DOHH2 (cell line): ENCODE data around the gene DISP1.
A peak's percentile ranks its signal among the peaks of the same experiment; 100 is the strongest.

Source experiments
- H3F3A ChIP-seq: fragments of 200-600 bp; sonication (generic), shearing (Covaris generic); 2 replicates; pipeline ENCODE4 v1.6.0; 2016; ENCODE audit warnings: antibody characterized with exemption, mild to moderate bottlenecking; ENCODE audit not compliant: control insufficient read depth, insufficient read depth
- H3K27ac ChIP-seq: fragments of 200-600 bp; sonication (generic); 2 replicates; pipeline ENCODE4 v1.5.1; 2014; ENCODE audit warnings: low read depth, mild to moderate bottlenecking, low read length, moderate library complexity
- H3K27me3 ChIP-seq: fragments of 200-600 bp; sonication (generic); 2 replicates; pipeline ENCODE4 v1.6.1; 2014; ENCODE audit warnings: mild to moderate bottlenecking, low read length, mixed read lengths; ENCODE audit not compliant: control insufficient read depth
- H3K36me3 ChIP-seq: fragments of 200-600 bp; sonication (generic); 2 replicates; pipeline ENCODE4 v1.6.1; 2014; ENCODE audit warnings: mild to moderate bottlenecking, low read length, moderate library complexity, mixed read lengths; ENCODE audit not compliant: control insufficient read depth
- H3K4me1 ChIP-seq: fragments of 200-600 bp; sonication (generic); 2 replicates; pipeline ENCODE4 v1.6.1; 2014; ENCODE audit warnings: mild to moderate bottlenecking, low read length, mixed read lengths; ENCODE audit not compliant: control insufficient read depth
- H3K4me2 ChIP-seq: fragments of 200-600 bp; sonication (generic); 2 replicates; pipeline ENCODE4 v1.6.0; 2014; ENCODE audit warnings: mild to moderate bottlenecking, low read length, moderate library complexity
- H3K4me3 ChIP-seq: fragments of 200-600 bp; sonication (generic); 2 replicates; pipeline ENCODE4 v1.5.1; 2014; ENCODE audit warnings: mild to moderate bottlenecking, low read length, mixed read lengths
- H3K79me2 ChIP-seq: fragments of 200-600 bp; sonication (generic); 2 replicates; pipeline ENCODE4 v1.6.1; 2014; ENCODE audit warnings: mild to moderate bottlenecking, low read length, mixed read lengths; ENCODE audit not compliant: control insufficient read depth
- H3K9me2 ChIP-seq: fragments of 200-600 bp; sonication (generic); replicated peaks from 2 replicates; pipeline ENCODE4 v1.6.1; 2014; ENCODE audit warnings: mild to moderate bottlenecking, low read length, mixed read lengths; ENCODE audit not compliant: control insufficient read depth
- H3K9me3 ChIP-seq: fragments of 200-600 bp; sonication (generic); 2 replicates; pipeline ENCODE4 v1.6.1; 2014; ENCODE audit warnings: antibody characterized with exemption, low read length, mixed read lengths; ENCODE audit not compliant: control insufficient read depth, insufficient read depth
- H4K20me1 ChIP-seq: fragments of 200-600 bp; sonication (generic); 2 replicates; pipeline ENCODE4 v1.6.0; 2014; ENCODE audit warnings: low read depth, mild to moderate bottlenecking, antibody characterized with exemption, low read length, moderate library complexity; ENCODE audit not compliant: control insufficient read depth, insufficient read depth
- EZH2phosphoT487 ChIP-seq: fragments of 200-600 bp; sonication (generic); IDR thresholded peaks from 2 replicates; pipeline ENCODE4 v1.6.1; 2017; ENCODE audit warnings: borderline replicate concordance, mild to moderate bottlenecking, antibody characterized with exemption, low read length, moderate library complexity, mixed read lengths
- TF ChIP-seq, protein P1 (sequence below): fragments of 200-600 bp; sonication (generic); IDR thresholded peaks from one replicate; pipeline ENCODE4 v1.5.1; 2014; ENCODE audit warnings: antibody characterized with exemption, mild to moderate bottlenecking, low read depth, low read length; ENCODE audit not compliant: poor library complexity, severe bottlenecking

The DISP1 gene

DNA sequence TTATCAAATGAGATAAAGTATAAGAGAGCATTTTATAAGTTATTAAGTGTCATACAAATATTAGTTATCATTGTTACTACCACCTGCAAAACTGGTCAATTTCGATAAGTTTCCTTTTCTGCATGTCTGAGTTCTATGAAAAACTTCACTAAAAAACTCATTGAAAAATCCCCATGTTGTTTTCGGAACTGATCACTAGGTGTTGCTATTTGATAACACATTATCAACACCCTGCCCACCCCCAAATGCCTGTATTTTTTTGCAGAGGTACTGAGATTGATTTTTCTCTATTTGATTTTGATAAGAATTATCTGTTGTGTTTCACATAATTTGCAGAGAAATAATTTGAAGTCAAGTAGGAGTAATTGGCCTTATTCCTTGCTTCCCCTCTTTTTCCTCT, 22.1 kb upstream of the DISP1 start:
- Histone ChIP-seq H3K36me3 (no peaks in the 10 kb centered on the region), H3K4me2 (no peak overlapping the region), H3K27ac (no peak overlapping the region), H3K4me3 (no peak overlapping the region), H4K20me1 (no peaks in the 10 kb centered on the region), H3F3A (no peaks in the 10 kb centered on the region), H3K9me3 (no peaks in the 10 kb centered on the region), H3K4me1 (no peaks in the 10 kb centered on the region), H3K79me2 (no peaks in the 10 kb centered on the region), H3K9me2 (no peaks in the 10 kb centered on the region), H3K27me3 (no peaks in the 10 kb centered on the region; the same call in 1 of the 2 replicates)
- TF ChIP-seq EZH2phosphoT487, result no peak
- TF ChIP-seq, protein P1, sequence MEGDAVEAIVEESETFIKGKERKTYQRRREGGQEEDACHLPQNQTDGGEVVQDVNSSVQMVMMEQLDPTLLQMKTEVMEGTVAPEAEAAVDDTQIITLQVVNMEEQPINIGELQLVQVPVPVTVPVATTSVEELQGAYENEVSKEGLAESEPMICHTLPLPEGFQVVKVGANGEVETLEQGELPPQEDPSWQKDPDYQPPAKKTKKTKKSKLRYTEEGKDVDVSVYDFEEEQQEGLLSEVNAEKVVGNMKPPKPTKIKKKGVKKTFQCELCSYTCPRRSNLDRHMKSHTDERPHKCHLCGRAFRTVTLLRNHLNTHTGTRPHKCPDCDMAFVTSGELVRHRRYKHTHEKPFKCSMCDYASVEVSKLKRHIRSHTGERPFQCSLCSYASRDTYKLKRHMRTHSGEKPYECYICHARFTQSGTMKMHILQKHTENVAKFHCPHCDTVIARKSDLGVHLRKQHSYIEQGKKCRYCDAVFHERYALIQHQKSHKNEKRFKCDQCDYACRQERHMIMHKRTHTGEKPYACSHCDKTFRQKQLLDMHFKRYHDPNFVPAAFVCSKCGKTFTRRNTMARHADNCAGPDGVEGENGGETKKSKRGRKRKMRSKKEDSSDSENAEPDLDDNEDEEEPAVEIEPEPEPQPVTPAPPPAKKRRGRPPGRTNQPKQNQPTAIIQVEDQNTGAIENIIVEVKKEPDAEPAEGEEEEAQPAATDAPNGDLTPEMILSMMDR, result peak; percentile 55

DNA sequence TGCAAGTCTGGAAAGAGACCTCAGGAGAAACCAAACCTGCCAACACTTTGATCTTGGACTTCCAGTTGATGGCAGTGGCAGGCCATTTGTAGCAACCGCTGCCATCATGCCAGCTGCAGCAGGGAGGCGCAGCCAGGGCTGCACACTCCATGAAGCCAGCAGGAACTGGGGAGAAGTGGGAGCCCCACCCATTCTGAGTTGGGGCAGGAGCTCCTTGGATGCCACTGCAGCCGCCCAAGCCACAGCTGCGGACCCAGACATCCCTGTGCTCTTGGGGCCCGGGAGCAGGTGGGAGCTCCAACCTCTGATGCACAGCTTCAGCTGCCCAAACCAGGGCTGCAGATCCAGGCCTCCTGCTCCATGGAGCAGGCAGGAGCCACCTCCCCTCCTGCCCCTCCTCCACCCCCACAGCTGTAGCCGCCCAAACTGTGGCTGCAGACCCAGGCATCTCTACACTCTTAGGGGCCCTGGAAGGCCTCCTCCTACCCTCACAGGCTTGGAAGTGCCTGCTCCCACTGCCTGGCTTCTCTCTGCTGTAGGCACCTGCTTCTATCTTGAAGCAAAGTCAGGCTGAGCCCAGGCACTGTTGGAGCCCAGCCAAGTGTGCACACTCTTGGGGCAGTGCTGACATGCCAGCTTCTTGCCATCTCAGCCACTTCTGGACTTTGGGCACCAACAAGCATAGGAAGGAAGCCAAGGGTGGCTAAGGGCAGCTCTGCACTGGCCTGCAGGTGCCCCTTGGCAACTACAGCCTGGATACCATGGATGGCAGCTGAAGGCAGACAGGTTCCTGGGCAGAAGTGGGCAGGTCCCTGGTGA, 20.0 kb upstream of the DISP1 start:
- H4K20me1 ChIP-seq, result no peaks in the 10 kb centered on the region
- no peaks in the 10 kb centered on the region; the same call in 1 of the 2 replicates for H3K27me3 ChIP-seq
- no peak overlapping the region for H3K4me3 ChIP-seq
- no peak for TF ChIP-seq EZH2phosphoT487
- TF ChIP-seq, protein P1, result no peak
- H3K9me3 ChIP-seq, result no peaks in the 10 kb centered on the region
- H3K4me1 ChIP-seq, result no peaks in the 10 kb centered on the region
- H3K27ac ChIP-seq, result no peak overlapping the region
- H3F3A ChIP-seq, result no peaks in the 10 kb centered on the region
- H3K9me2 ChIP-seq, result no peaks in the 10 kb centered on the region
- H3K4me2 ChIP-seq, result no peak overlapping the region
- H3K36me3 ChIP-seq, result no peaks in the 10 kb centered on the region
- H3K79me2 ChIP-seq, result no peaks in the 10 kb centered on the region

DNA sequence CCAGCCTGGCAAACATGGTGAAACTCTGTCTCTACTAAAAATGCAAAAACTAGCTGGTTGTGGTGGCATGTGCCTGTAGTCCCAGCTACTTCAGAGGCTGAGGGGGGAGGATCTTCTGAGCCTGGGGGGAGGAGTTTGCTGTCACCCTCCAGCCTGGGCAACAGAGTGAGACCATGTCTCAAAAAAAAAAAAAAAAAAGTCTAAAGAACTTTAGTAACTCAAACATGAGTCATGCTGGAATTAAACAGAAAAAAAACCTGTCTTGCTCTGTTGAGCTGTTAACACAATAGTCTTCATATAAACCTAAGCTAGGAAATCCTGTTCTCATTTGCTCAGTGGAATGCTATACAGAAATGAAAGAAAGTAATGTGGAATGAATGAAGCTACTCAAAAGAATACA, 16.7 kb upstream of the DISP1 start:
- no peak overlapping the region for H3K4me3 ChIP-seq
- H3K9me2 ChIP-seq, result no peaks in the 10 kb centered on the region
- H3K27ac ChIP-seq, result no peak overlapping the region
- no peaks in the 10 kb centered on the region for H3K4me1 ChIP-seq
- no peaks in the 10 kb centered on the region for H3K9me3 ChIP-seq
- no peaks in the 10 kb centered on the region for H3K36me3 ChIP-seq
- H4K20me1 ChIP-seq, result no peaks in the 10 kb centered on the region
- H3K4me2 ChIP-seq, result no peak overlapping the region
- H3K79me2 ChIP-seq, result no peaks in the 10 kb centered on the region
- peaks cover 7% of the 10 kb centered on the region; the same call in 1 of the 2 replicates for H3K27me3 ChIP-seq
- TF ChIP-seq, protein P1, result no peak
- TF ChIP-seq EZH2phosphoT487, result no peak
- no peaks in the 10 kb centered on the region for H3F3A ChIP-seq
